ENCODE measurements around the gene DSTN. TPM values are rescaled to one million over a fixed set of nuclear protein-coding genes. Genes with fewer than 3 reads are reported as not detected.

The DSTN gene
- total and polyA plus RNA-seq, 2 donors: 60.7 to 310 TPM

- WGBS: 78% methylated on average over 11 of the region's 11 CpGs
- Histone ChIP-seq H3K36me3 (ENCODE audit: control insufficient read depth in 2 of 2, insufficient read depth in 2 of 2, low read length in 1 of 2) (peaks cover 0 to 2% of the 10 kb centered on the region in 2 donors), H3K4me1 (ENCODE audit: control insufficient read depth in 2 of 2, insufficient read depth in 2 of 2, low read length in 2 of 2) (peaks cover 7 to 79% of the 10 kb centered on the region in 2 donors), H3K9me3 (ENCODE audit: control insufficient read depth in 2 of 2, insufficient read depth in 1 of 2, low read length in 1 of 2) (no peaks in the 10 kb centered on the region), H3K27ac (ENCODE audit: low read depth in 1 of 2, low read length in 1 of 2) (peak overlapping the region in 1 of 2 donors; percentile 84), H3K27me3 (ENCODE audit: control insufficient read depth in 2 of 2, insufficient read depth in 1 of 2, low read length in 1 of 2) (no peaks in the 10 kb centered on the region), H3K4me3 (ENCODE audit: low read length in 2 of 2) (no peak overlapping the region)
- peak in 1 of 9 donors; percentile 40 for DNase-seq (ENCODE audit: low read depth in 6 of 9, low spot score in 9 of 9)
Measured at GRCh38 chr20:17651129-17651759, 81.4 kb downstream of the DSTN start.

GRCh38 chr20:17651760-17652388, 82.0 kb downstream of the DSTN start:
- DNase-seq (ENCODE audit: low read depth in 6 of 9, low spot score in 9 of 9): no peak

GRCh38 chr20:17652411-17652810, 82.5 kb downstream of the DSTN start:
- 96% methylated on average over 10 of the region's 10 CpGs for WGBS
- no peaks in the 10 kb centered on the region for H3K9me3 ChIP-seq (ENCODE audit: control insufficient read depth in 2 of 2, insufficient read depth in 1 of 2, low read length in 1 of 2)
- DNase-seq (ENCODE audit: low read depth in 6 of 9, low spot score in 9 of 9): no peak
- no peaks in the 10 kb centered on the region for H3K27me3 ChIP-seq (ENCODE audit: control insufficient read depth in 2 of 2, insufficient read depth in 1 of 2, low read length in 1 of 2)
- peaks cover 0 to 2% of the 10 kb centered on the region in 2 donors for H3K36me3 ChIP-seq (ENCODE audit: control insufficient read depth in 2 of 2, insufficient read depth in 2 of 2, low read length in 1 of 2)
- no peak overlapping the region for H3K27ac ChIP-seq (ENCODE audit: low read depth in 1 of 2, low read length in 1 of 2)
- H3K4me3 ChIP-seq (ENCODE audit: low read length in 2 of 2): no peak overlapping the region
- H3K4me1 ChIP-seq (ENCODE audit: control insufficient read depth in 2 of 2, insufficient read depth in 2 of 2, low read length in 2 of 2): peaks cover 7 to 68% of the 10 kb centered on the region in 2 donors

More at GRCh38 chr20:17651760-17652388, 82.0 kb downstream of the DSTN start:
- Histone ChIP-seq H3K4me3 (ENCODE audit: low read length in 2 of 2) (no peak overlapping the region), H3K9me3 (ENCODE audit: control insufficient read depth in 2 of 2, insufficient read depth in 1 of 2, low read length in 1 of 2) (no peaks in the 10 kb centered on the region), H3K4me1 (ENCODE audit: control insufficient read depth in 2 of 2, insufficient read depth in 2 of 2, low read length in 2 of 2) (peaks cover 7 to 73% of the 10 kb centered on the region in 2 donors), H3K27me3 (ENCODE audit: control insufficient read depth in 2 of 2, insufficient read depth in 1 of 2, low read length in 1 of 2) (no peaks in the 10 kb centered on the region), H3K36me3 (ENCODE audit: control insufficient read depth in 2 of 2, insufficient read depth in 2 of 2, low read length in 1 of 2) (peaks cover 0 to 2% of the 10 kb centered on the region in 2 donors), H3K27ac (ENCODE audit: low read depth in 1 of 2, low read length in 1 of 2) (peak overlapping the region in 1 of 2 donors; percentile 17)
- WGBS: 98% methylated on average over 2 of the region's 2 CpGs

- WGBS: over 99% methylated on average over 11 of the region's 11 CpGs
- Histone ChIP-seq H3K9me3 (ENCODE audit: control insufficient read depth in 2 of 2, insufficient read depth in 1 of 2, low read length in 1 of 2) (peaks cover 2 to 6% of the 10 kb centered on the region in 2 donors), H3K36me3 (ENCODE audit: control insufficient read depth in 2 of 2, insufficient read depth in 2 of 2, low read length in 1 of 2) (peaks cover 7 to 12% of the 10 kb centered on the region in 2 donors), H3K4me3 (ENCODE audit: low read length in 2 of 2) (no peak overlapping the region), H3K27me3 (ENCODE audit: control insufficient read depth in 2 of 2, insufficient read depth in 1 of 2, low read length in 1 of 2) (no peaks in the 10 kb centered on the region), H3K4me1 (ENCODE audit: control insufficient read depth in 2 of 2, insufficient read depth in 2 of 2, low read length in 2 of 2) (peaks cover 3 to 51% of the 10 kb centered on the region in 2 donors), H3K27ac (ENCODE audit: low read depth in 1 of 2, low read length in 1 of 2) (no peak overlapping the region)
- no peak for DNase-seq (ENCODE audit: low read depth in 6 of 9, low spot score in 9 of 9)
Measured at GRCh38 chr20:17653835-17654648, 84.2 kb downstream of the DSTN start.

GRCh38 chr20:17654649-17655285, 84.9 kb downstream of the DSTN start:
- 74% methylated on average over 7 of the region's 7 CpGs for WGBS
- DNase-seq (ENCODE audit: low read depth in 6 of 9, low spot score in 9 of 9): no peak
- no peaks in the 10 kb centered on the region for H3K27me3 ChIP-seq (ENCODE audit: control insufficient read depth in 2 of 2, insufficient read depth in 1 of 2, low read length in 1 of 2)
- peaks cover 0 to 44% of the 10 kb centered on the region in 2 donors for H3K4me1 ChIP-seq (ENCODE audit: control insufficient read depth in 2 of 2, insufficient read depth in 2 of 2, low read length in 2 of 2)
- H3K9me3 ChIP-seq (ENCODE audit: control insufficient read depth in 2 of 2, insufficient read depth in 1 of 2, low read length in 1 of 2): peaks cover 2 to 6% of the 10 kb centered on the region in 2 donors
- peaks cover 7 to 12% of the 10 kb centered on the region in 2 donors for H3K36me3 ChIP-seq (ENCODE audit: control insufficient read depth in 2 of 2, insufficient read depth in 2 of 2, low read length in 1 of 2)
- no peak overlapping the region for H3K27ac ChIP-seq (ENCODE audit: low read depth in 1 of 2, low read length in 1 of 2)
- no peak overlapping the region for H3K4me3 ChIP-seq (ENCODE audit: low read length in 2 of 2)

- 99% methylated on average over 7 of the region's 7 CpGs for WGBS
- H3K4me1 ChIP-seq (ENCODE audit: control insufficient read depth in 2 of 2, insufficient read depth in 2 of 2, low read length in 2 of 2): peaks cover 0 to 39% of the 10 kb centered on the region in 2 donors
- H3K4me3 ChIP-seq (ENCODE audit: low read length in 2 of 2): no peak overlapping the region
- H3K27me3 ChIP-seq (ENCODE audit: control insufficient read depth in 2 of 2, insufficient read depth in 1 of 2, low read length in 1 of 2): no peaks in the 10 kb centered on the region
- peaks cover 11 to 14% of the 10 kb centered on the region in 2 donors for H3K36me3 ChIP-seq (ENCODE audit: control insufficient read depth in 2 of 2, insufficient read depth in 2 of 2, low read length in 1 of 2)
- DNase-seq (ENCODE audit: low read depth in 6 of 9, low spot score in 9 of 9): no peak
- no peak overlapping the region for H3K27ac ChIP-seq (ENCODE audit: low read depth in 1 of 2, low read length in 1 of 2)
- H3K9me3 ChIP-seq (ENCODE audit: control insufficient read depth in 2 of 2, insufficient read depth in 1 of 2, low read length in 1 of 2): peaks cover 2 to 6% of the 10 kb centered on the region in 2 donors
Measured at GRCh38 chr20:17655286-17655651, 85.4 kb downstream of the DSTN start.

GRCh38 chr20:17655865-17656479, 86.1 kb downstream of the DSTN start:
- DNase-seq (ENCODE audit: low read depth in 6 of 9, low spot score in 9 of 9): peak in 1 of 9 donors; percentile 72
- Histone ChIP-seq H3K9me3 (ENCODE audit: control insufficient read depth in 2 of 2, insufficient read depth in 1 of 2, low read length in 1 of 2) (peaks cover 2 to 6% of the 10 kb centered on the region in 2 donors), H3K4me1 (ENCODE audit: control insufficient read depth in 2 of 2, insufficient read depth in 2 of 2, low read length in 2 of 2) (peaks cover 0 to 32% of the 10 kb centered on the region in 2 donors), H3K27ac (ENCODE audit: low read depth in 1 of 2, low read length in 1 of 2) (peak overlapping the region in 1 of 2 donors; percentile 24), H3K27me3 (ENCODE audit: control insufficient read depth in 2 of 2, insufficient read depth in 1 of 2, low read length in 1 of 2) (no peaks in the 10 kb centered on the region), H3K36me3 (ENCODE audit: control insufficient read depth in 2 of 2, insufficient read depth in 2 of 2, low read length in 1 of 2) (peaks cover 11 to 14% of the 10 kb centered on the region in 2 donors), H3K4me3 (ENCODE audit: low read length in 2 of 2) (no peak overlapping the region)
- 92% methylated on average over 11 of the region's 11 CpGs for WGBS

- H3K27me3 ChIP-seq (ENCODE audit: control insufficient read depth in 2 of 2, insufficient read depth in 1 of 2, low read length in 1 of 2): no peaks in the 10 kb centered on the region
- 94% methylated on average over 9 of the region's 9 CpGs for WGBS
- no peak overlapping the region for H3K4me3 ChIP-seq (ENCODE audit: low read length in 2 of 2)
- no peak for DNase-seq (ENCODE audit: low read depth in 6 of 9, low spot score in 9 of 9)
- H3K27ac ChIP-seq (ENCODE audit: low read depth in 1 of 2, low read length in 1 of 2): no peak overlapping the region
- peaks cover 11 to 14% of the 10 kb centered on the region in 2 donors for H3K36me3 ChIP-seq (ENCODE audit: control insufficient read depth in 2 of 2, insufficient read depth in 2 of 2, low read length in 1 of 2)
- H3K4me1 ChIP-seq (ENCODE audit: control insufficient read depth in 2 of 2, insufficient read depth in 2 of 2, low read length in 2 of 2): peaks cover 0 to 21% of the 10 kb centered on the region in 2 donors
- peaks cover 2 to 6% of the 10 kb centered on the region in 2 donors for H3K9me3 ChIP-seq (ENCODE audit: control insufficient read depth in 2 of 2, insufficient read depth in 1 of 2, low read length in 1 of 2)
Measured at GRCh38 chr20:17657079-17657825, 87.4 kb downstream of the DSTN start.

Data from thymus (tissue), 11 donors.